A549 treated with RU486 at 1 μM for 4 hours (cell line): ENCODE measurements around the gene ELN. TPM values are rescaled to one million over a fixed set of nuclear protein-coding genes. Genes with fewer than 3 reads are reported as not detected.

Experiments
- total RNA-seq: library from RNA; stranded (reverse); fragments of 200-300 nt; extraction: Qiagen RNA extraction; gene quantifications from 5 replicates; pipeline ENCODE4 v1.2.3, GENCODE V29; 2022; ENCODE audit warnings: low read depth

ELN gene
- 0.08 to 0.10 TPM (median 0.09 TPM) in 4 of 5 replicates, not detected in the other for total RNA-seq

DNA sequence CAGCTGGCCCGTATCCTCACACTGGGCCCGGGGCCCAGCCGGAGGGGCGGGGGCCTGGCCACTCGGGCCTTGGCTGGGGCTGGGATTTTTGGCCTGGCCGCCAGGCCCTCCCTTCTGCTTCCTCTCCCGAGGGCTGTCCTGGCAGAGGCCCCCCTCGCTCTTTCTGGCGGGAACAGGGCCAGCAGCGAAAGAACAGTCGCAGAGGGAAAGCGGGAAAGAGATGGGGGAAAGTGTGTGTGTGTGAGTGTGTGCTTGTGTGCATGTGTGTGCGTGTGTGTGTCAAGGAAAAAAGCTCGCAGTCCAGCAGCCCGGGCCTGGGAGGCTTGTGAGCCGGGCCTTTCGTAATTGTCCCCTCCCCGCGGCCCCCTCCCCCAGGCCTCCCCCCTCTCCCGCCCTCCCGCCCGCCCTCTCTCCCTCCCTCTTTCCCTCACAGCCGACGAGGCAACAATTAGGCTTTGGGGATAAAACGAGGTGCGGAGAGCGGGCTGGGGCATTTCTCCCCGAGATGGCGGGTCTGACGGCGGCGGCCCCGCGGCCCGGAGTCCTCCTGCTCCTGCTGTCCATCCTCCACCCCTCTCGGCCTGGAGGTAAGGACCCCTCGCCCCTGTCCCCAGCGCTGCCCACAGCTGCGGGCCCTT is at the start of gene ELN:
TSS of gene ELN (plus strand) at position 491 of the 638 bp plus-strand sequence. CDS start at position 506, 15 bp downstream.

DNA sequence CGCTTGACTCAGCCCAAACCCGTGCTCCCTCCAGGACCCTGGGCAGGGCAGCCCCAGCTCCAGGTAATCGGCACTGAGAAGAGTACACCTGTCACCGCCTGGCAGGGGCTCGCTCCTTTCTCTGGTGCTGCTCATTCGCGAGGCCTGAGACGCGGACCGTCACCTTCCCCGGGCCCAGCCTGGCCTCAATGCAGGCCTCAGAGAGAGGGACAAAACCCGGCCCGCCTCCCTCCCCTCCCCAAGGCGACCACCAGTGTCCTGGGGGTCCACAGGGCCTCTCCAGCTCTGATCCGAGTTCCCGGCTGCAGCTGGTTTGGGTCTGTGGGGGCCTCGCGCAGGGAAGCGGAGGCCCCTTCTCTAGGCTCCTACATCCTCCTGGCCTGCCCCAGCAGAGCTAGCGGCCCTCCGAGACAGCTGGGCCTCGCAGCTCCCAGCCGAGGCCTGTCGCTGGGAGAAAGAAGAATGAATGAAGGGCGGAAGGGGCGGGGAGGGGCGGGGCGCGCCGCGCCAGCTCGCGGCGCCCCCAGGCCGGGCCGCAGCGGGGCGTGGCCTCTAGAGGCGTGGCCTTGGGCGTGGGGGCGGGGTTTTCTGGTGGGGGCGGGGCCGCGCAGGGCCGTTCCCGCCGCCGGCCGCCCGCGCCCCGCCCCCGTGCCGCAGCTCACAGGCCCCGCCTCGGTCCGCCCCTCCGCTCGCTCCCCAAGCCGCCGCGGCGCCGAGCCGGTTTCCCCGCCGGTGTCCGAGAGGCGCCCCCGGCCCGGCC is 55.3 kb downstream of the ELN start, which contains the start of gene LIMK1:
TSS of gene LIMK1 (plus strand) at position 688 of the 760 bp plus-strand sequence. CDS start 187 bp downstream, outside the sequence.

Other genes with a start within 250 kb of the ELN start
- 4.2 to 7.1 TPM (median 5.1 TPM) in 5 replicates for gene CLDN4, start 197.2 kb upstream of the ELN start, total RNA-seq
- gene METTL27, start 185.7 kb upstream of the ELN start, total RNA-seq, result 7.2 to 11.6 TPM (median 9.1 TPM) in 5 replicates
- gene TMEM270, start 167.0 kb upstream of the ELN start, total RNA-seq, result 0.20 to 0.54 TPM in 2 of 5 replicates, not detected in the others
- 30.5 to 37.5 TPM (median 32.6 TPM) in 5 replicates for gene LIMK1, start 55.6 kb downstream of the ELN start, total RNA-seq
- 284 to 322 TPM (median 314 TPM) in 5 replicates for gene EIF4H, start 146.2 kb downstream of the ELN start, total RNA-seq
- 0.89 to 1.1 TPM (median 1.0 TPM) in 5 replicates for gene LAT2, start 181.8 kb downstream of the ELN start, total RNA-seq
- gene RFC2, start 226.2 kb downstream of the ELN start, total RNA-seq, result 56.7 to 73.3 TPM (median 58.6 TPM) in 5 replicates